ENCODE measurements around the gene ADAM19.

DNA sequence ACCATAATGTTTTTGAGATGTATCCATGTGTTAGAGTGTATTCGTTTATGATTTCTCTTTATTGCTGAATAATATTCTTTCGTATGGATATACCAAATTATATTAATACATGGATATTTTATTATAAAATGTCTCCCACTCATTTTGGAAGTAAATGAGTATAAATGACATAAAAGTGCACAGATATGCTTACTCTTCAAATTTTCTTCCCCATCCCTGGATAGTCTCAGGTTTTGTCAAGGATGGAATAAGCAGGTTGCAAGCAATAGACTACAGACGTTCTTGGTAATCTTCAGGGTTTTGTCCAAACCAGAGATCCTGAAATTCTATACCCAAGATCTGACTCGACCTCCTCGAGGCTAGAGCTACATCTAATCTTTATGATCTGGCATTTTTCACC is 64.9 kb downstream of the ADAM19 start:
- TF ChIP-seq, protein P1, sequence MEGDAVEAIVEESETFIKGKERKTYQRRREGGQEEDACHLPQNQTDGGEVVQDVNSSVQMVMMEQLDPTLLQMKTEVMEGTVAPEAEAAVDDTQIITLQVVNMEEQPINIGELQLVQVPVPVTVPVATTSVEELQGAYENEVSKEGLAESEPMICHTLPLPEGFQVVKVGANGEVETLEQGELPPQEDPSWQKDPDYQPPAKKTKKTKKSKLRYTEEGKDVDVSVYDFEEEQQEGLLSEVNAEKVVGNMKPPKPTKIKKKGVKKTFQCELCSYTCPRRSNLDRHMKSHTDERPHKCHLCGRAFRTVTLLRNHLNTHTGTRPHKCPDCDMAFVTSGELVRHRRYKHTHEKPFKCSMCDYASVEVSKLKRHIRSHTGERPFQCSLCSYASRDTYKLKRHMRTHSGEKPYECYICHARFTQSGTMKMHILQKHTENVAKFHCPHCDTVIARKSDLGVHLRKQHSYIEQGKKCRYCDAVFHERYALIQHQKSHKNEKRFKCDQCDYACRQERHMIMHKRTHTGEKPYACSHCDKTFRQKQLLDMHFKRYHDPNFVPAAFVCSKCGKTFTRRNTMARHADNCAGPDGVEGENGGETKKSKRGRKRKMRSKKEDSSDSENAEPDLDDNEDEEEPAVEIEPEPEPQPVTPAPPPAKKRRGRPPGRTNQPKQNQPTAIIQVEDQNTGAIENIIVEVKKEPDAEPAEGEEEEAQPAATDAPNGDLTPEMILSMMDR (conservative IDR thresholded peaks at IDR 0.05; ENCODE audit: low read length): no peak
- TF ChIP-seq EZH2phosphoT487 (IDR thresholded peaks at IDR 0.05; ENCODE audit: borderline replicate concordance): no peak

Data from Loucy (cell line).